ENCODE measurements around the gene CMTM5.

CMTM5 gene

DNA sequence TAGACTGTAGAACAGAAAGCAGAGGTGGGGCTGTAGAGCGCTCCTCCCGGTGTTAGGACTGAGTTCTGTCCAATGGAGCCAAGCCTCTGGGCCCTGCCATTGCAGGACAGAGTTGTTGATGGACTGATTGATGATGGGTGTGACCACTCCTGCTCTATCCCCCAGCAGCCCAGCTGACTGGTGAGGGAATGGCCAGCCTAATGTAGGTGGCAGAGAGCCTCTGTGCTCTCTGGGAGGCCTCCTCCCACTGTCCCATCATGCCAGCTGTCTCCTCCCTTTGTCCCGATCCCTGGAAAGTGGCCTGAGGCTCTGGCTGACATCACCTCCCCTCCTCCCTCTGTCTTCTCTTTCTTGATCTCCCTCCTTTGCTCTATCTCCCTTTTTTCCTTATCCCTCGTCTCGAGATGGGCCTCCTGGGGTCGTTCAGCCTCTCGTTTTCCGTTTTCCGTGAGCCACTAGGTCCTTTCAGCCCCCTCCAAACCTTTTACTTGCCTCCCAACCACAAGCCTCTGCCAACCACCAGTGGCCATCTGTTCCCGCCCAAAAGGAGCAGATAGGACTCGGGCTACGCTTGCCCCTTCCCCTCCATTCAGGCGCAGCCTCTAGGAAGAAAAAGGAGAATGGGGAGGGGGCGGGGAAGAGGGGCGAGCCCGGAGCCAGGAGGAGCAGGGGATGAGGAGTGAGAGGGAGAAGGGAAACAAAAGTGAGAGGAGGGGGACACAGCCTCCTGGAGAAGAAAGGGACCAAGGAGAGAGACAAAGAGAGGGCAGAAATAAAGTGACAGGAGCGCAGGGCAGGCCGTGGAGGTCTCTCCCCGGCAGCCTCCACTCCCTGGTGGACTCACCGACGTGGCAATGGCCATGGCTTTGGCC, 12.4 kb upstream of the CMTM5 start:
- H3K4me3 ChIP-seq (ENCODE audit: low read length): peak overlapping the region; percentile 66
- DNase-seq (ENCODE audit: low read depth): peak; percentile 13

DNA sequence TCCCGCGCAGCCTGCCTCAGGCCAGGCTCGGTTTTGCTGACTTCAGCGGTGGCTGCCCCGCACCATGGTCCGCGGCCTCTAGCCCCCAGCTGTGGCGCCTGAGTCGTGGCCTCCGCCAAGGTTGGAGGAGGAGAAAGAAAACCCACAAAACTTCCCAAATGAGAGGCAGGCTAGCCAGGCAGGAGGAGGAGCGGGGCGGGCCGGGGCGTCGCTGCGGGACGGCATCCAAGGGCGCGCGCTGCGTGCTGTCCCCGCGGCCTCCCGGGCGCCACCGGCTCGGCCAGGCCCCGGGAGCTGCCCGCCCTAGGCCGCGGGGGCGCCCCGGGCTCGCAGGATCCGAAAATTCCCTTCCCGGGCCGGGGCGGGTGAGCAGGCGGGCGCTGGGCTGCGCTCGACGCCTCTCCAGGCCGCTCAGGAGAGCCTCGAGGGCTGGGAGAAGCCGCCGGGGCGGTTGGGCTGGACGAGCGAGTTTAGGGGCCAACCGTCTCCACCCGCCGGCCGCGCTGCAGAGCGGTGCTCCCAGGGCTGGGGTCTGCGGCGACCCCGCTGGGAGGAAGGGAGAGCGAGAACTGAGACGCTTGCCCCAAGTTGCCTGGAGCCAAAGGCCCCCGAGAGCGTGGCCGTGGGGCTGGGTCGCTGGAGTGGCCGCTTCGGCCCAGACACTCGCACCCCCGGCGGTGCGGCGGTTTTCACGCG, 11.7 kb upstream of the CMTM5 start, which contains the start of gene EFS:
Gene EFS, minus strand, starts transcription at position 137 of the 696 bp plus-strand sequence. CDS start 147 bp downstream, outside the sequence.
- peak within 1 kb of the TSS; percentile 66 for H3K4me3 ChIP-seq (ENCODE audit: low read length)
- DNase-seq (ENCODE audit: low read depth): peak; percentile 38
- TF ChIP-seq, protein P1, sequence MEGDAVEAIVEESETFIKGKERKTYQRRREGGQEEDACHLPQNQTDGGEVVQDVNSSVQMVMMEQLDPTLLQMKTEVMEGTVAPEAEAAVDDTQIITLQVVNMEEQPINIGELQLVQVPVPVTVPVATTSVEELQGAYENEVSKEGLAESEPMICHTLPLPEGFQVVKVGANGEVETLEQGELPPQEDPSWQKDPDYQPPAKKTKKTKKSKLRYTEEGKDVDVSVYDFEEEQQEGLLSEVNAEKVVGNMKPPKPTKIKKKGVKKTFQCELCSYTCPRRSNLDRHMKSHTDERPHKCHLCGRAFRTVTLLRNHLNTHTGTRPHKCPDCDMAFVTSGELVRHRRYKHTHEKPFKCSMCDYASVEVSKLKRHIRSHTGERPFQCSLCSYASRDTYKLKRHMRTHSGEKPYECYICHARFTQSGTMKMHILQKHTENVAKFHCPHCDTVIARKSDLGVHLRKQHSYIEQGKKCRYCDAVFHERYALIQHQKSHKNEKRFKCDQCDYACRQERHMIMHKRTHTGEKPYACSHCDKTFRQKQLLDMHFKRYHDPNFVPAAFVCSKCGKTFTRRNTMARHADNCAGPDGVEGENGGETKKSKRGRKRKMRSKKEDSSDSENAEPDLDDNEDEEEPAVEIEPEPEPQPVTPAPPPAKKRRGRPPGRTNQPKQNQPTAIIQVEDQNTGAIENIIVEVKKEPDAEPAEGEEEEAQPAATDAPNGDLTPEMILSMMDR (conservative IDR thresholded peaks at IDR 0.05; ENCODE audit: low read length): no peak

More for the DNA sequence above, 12.4 kb upstream of the CMTM5 start:
- TF ChIP-seq, protein P1 (conservative IDR thresholded peaks at IDR 0.05; ENCODE audit: low read length): no peak

DNA sequence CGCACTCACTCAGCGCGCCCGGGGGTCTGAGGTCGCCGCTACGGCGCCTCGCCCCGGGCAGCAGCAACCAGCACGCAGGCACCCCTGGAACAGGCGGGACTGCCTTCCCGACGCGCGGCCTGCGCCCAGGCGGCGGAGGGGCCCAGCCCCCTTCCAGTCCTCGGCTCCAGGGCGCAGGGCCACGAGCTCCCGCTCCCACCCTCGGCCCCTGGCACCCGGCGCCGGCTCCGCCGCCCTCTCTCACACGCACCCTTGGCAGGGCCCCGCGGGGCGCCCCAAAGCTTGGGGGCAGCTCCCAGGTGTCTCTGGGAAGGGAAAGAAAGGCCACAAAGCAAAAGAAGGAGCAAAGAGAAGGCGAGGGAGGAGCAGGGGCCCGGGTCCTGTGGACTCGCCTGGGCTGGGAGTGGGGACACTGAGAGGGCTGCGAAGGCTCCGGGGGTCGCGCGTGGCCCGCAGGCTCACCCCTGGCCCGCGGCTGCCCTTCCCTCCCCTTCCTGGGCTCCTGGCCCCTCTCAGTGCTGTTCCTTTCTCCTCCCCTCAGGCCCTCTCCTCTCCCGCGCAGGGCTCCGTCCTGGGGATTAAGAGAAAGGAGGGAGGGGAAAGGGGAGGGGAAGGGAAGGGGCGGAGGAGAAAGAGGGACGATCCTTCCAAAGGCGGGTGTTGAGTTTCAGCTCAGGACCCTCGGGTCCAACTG, 11.0 kb upstream of the CMTM5 start:
- DNase-seq (ENCODE audit: low read depth): no peak
- peak overlapping the region; percentile 56 for H3K4me3 ChIP-seq (ENCODE audit: low read length)
- TF ChIP-seq, protein P1 (conservative IDR thresholded peaks at IDR 0.05; ENCODE audit: low read length): no peak

DNA sequence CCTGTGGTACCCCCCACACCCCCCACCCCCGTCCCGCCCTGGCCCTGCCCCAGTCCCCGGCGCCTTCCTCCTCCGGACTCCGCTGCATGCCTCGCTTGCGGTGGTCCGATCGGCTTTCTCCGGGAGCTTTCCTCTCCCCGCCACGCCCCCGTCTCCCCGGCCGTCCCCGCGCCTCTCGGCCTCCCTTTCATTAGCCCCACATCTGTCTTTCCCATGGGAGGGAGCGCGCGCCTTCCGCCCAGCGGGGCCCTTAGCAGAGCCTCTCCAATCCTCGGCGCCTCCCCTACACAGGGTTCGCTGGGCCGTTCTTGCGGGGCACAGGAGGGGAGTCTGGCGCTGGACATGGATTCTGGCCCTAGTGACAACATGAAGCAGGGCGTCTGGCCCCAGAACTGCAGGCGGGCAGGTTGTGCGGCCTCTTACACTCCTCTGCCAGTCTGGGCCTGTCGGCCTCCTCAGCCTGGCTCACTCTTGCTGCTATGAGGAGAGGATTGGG, 10.4 kb upstream of the CMTM5 start:
- TF ChIP-seq, protein P1 (conservative IDR thresholded peaks at IDR 0.05; ENCODE audit: low read length): no peak
- H3K4me3 ChIP-seq (ENCODE audit: low read length): peak overlapping the region; percentile 56
- peak; percentile 54 for DNase-seq (ENCODE audit: low read depth)

DNA sequence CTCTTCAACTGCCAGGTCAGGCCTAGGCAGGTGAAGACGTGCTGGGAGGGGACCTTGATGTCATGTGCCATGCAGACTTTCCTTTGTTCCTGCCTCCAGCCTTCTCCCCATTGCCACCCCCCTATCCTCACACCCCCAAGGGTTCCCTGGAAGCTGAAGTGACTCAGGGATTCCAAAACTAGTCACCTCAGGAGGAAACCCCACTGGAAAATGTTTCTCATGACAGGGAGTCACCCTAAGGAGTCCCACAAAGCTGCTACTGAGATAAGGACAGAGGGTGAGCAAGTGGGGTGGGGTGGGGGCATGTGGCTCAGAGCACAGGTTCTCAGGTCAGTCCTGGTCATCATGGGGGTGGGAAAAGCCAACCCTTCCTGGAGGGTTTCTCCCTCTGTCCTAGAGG, 6.6 kb upstream of the CMTM5 start:
- TF ChIP-seq, protein P1 (conservative IDR thresholded peaks at IDR 0.05; ENCODE audit: low read length): no peak
- no peak for DNase-seq (ENCODE audit: low read depth)
- H3K4me3 ChIP-seq (ENCODE audit: low read length): no peak overlapping the region

DNA sequence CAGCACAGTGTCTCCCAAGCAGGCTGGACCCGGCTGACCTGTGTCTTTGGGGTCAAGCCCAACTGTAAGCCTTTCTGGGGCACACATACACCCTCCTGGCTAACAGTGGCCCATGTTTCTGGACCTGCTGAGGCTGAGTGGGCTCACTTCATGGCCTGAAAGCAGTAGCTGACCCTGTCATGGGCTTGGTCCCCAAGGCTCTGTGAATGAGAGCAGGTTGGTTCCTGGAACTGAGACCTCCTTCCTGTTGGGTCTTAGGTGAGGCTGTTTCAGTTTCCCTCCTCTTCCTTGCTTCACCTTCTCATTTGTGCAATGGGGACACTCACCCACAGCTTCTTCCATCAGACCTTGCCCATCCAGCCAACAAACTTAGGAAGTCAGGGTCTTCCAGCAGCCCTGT, 5.0 kb upstream of the CMTM5 start:
- no peak for DNase-seq (ENCODE audit: low read depth)
- H3K4me3 ChIP-seq (ENCODE audit: low read length): no peak overlapping the region
- TF ChIP-seq, protein P1 (conservative IDR thresholded peaks at IDR 0.05; ENCODE audit: low read length): no peak

All from AG10803 (cell line).